Endothelial cell of umbilical vein (primary cell): ENCODE results near the gene NTN4. TPM values are rescaled to one million over a fixed set of nuclear protein-coding genes. Genes with fewer than 3 reads are reported as not detected.
"Not testable (repeated sequence)": the region's sequence is repeated elsewhere in the genome, so short reads cannot be mapped to it uniquely, and the experiment has no call there.

Source experiments
- BruUV-seq: library from RNA; stranded (reverse); fragments of 400-500 nt; replicated peaks from 2 replicates; lab custom pipeline; 2021; lab: Mats Ljungman, UMichigan
- CTCF ChIA-PET: fragments of 300-600, 350-600 bp; sonication (Branson Sonifier 250); formaldehyde crosslinking; loops from one replicate; lab custom pipeline; 2021; ENCODE audit warnings: antibody characterized with exemption, inconsistent platforms; lab: Charles Lee
- POLR2A ChIA-PET: fragments of 300-600, 350-600 bp; sonication (Branson Sonifier 250); formaldehyde crosslinking; loops from one replicate; lab custom pipeline; 2021; ENCODE audit warnings: antibody characterized with exemption, inconsistent platforms; lab: Charles Lee
- DNase-seq: peaks from one replicate; pipeline ENCODE4 v3.0.0-alpha.2; 2011; ENCODE audit warnings: low read depth, low spot score
- FAIRE-seq: peaks from 2 replicates; lab custom pipeline; 2011; peaks lifted over from hg19 to GRCh38; lab: Jason Lieb, UNC
- H2AFZ ChIP-seq: 2 replicates; pipeline ENCODE4 v1.6.0; 2012; ENCODE audit warnings: low read depth, low read length, control low read depth, inconsistent platforms
- H3K27ac ChIP-seq: 2 replicates; pipeline ENCODE4 v1.5.1; 2011; ENCODE audit warnings: low read depth, mild to moderate bottlenecking, control low read depth, low read length, moderate library complexity; ENCODE audit not compliant: insufficient read depth
- H3K27me3 ChIP-seq, 2 experiments: 2 replicates each; pipeline versions ENCODE4 v1.6.0 to v1.6.1; 2011; ENCODE audit warnings: low read length in 2 of 2, mixed read lengths in 1 of 2; ENCODE audit not compliant: control insufficient read depth in 2 of 2, insufficient read depth in 2 of 2
- H3K36me3 ChIP-seq, 2 experiments: 2 replicates in 1 of 2; 3 replicates in 1 of 2; pipeline ENCODE4 v1.5.1; 2011; ENCODE audit warnings: low read length in 2 of 2, mild to moderate bottlenecking in 1 of 2, moderate library complexity in 1 of 2; ENCODE audit not compliant: control insufficient read depth in 2 of 2, insufficient read depth in 2 of 2; ENCODE audit errors: extremely low read depth in 1 of 2
- H3K4me1 ChIP-seq: 3 replicates; pipeline ENCODE4 v1.5.1; 2011; ENCODE audit warnings: mild to moderate bottlenecking, low read length; ENCODE audit not compliant: control insufficient read depth, insufficient read depth; ENCODE audit errors: extremely low read depth
- H3K4me2 ChIP-seq: 2 replicates; pipeline ENCODE4 v1.6.1; 2011; ENCODE audit warnings: low read length, control low read depth, mixed read lengths; ENCODE audit not compliant: insufficient read depth
- H3K4me3 ChIP-seq, 3 experiments: fragments of 200-600 bp in 1 of 3; sonication (generic), shearing (Covaris generic) in 1 of 3; replicated peaks in 1 of 3; 2 replicates each; pipeline ENCODE4 v1.5.1; 2011 to 2016; ENCODE audit warnings: control low read depth in 3 of 3, low read length in 3 of 3, mild to moderate bottlenecking in 2 of 3, inconsistent platforms in 1 of 3, low read depth in 1 of 3, moderate library complexity in 1 of 3; ENCODE audit not compliant: insufficient read depth in 1 of 3
- H3K79me2 ChIP-seq: 2 replicates; pipeline ENCODE4 v1.6.0; 2012; ENCODE audit warnings: low read length, inconsistent platforms; ENCODE audit not compliant: control insufficient read depth, insufficient read depth
- H3K9ac ChIP-seq: replicated peaks from 2 replicates; pipeline ENCODE3; 2011; ENCODE audit warnings: low read length, control low read depth; ENCODE audit not compliant: insufficient read depth; ENCODE audit errors: extremely low read depth
- H3K9me1 ChIP-seq: replicated peaks from 3 replicates; pipeline ENCODE4 v1.6.0; 2011; ENCODE audit warnings: mild to moderate bottlenecking, low read length; ENCODE audit not compliant: control insufficient read depth, insufficient read depth; ENCODE audit errors: extremely low read depth
- H3K9me3 ChIP-seq: replicated peaks from 2 replicates; pipeline ENCODE4 v1.5.1; 2012; ENCODE audit warnings: low read length, inconsistent platforms; ENCODE audit not compliant: control insufficient read depth, insufficient read depth
- H4K20me1 ChIP-seq: replicated peaks from 2 replicates; pipeline ENCODE3; 2011; ENCODE audit warnings: mild to moderate bottlenecking, low read length; ENCODE audit not compliant: control insufficient read depth, insufficient read depth; ENCODE audit errors: extremely low read depth
- MYC ChIP-seq: IDR thresholded peaks from one replicate; pipeline ENCODE4 v1.6.1; 2011; ENCODE audit warnings: mild to moderate bottlenecking, low read depth, low read length
- POLR2A ChIP-seq: IDR thresholded peaks from 2 replicates; pipeline ENCODE4 v1.6.1; 2012; ENCODE audit warnings: low read depth, mild to moderate bottlenecking, control low read depth, low read length
- dilution Hi-C: fragments of 300-500 bp; cut with MboI; formaldehyde crosslinking; loops from one replicate; pipeline ENCODE4 v1.15.0; 2019; ENCODE audit warnings: low sequenced_read_pairs; ENCODE audit not compliant: extremely low pct_ligation_motif_present
- intact Hi-C: fragments of 100-400 bp; cut with micrococcal nuclease; formaldehyde crosslinking; loops from one replicate; pipeline ENCODE4 v1.10.0; 2022
- polyA plus RNA-seq, 4 experiments: library from polyadenylated mRNA; depleted of rRNA in 3 of 4; stranded (reverse) in 3 of 4; unstranded in 1 of 4; fragments of >200 nt; gene quantifications; 2 replicates each; pipeline versions ENCODE4 v1.2.1 to v1.2.3, GENCODE V29; 2011 to 2012; ENCODE audit warnings: missing spikeins in 1 of 4
- total RNA-seq: library from RNA; stranded (reverse); gene quantifications from 2 replicates; pipeline ENCODE4 v1.2.3, GENCODE V29; 2021
- TF ChIP-seq, protein P1 (sequence below), 2 donors: IDR thresholded peaks; 1 replicate in 1 of 2; 2 replicates in 1 of 2; pipeline ENCODE4 v1.5.1; 2011; ENCODE audit warnings: low read length in 2 of 2, mild to moderate bottlenecking in 2 of 2, moderate library complexity in 2 of 2, control low read depth in 1 of 2, inconsistent platforms in 1 of 2, low read depth in 1 of 2; ENCODE audit not compliant: insufficient read depth in 1 of 2; ENCODE audit errors: extremely low read depth in 1 of 2

The NTN4 gene
- total and polyA plus RNA-seq, 2 donors (not counting 3 experiments of a cell fraction or from before 2014, with no cell fraction given) = 120 to 317 TPM

DNA sequence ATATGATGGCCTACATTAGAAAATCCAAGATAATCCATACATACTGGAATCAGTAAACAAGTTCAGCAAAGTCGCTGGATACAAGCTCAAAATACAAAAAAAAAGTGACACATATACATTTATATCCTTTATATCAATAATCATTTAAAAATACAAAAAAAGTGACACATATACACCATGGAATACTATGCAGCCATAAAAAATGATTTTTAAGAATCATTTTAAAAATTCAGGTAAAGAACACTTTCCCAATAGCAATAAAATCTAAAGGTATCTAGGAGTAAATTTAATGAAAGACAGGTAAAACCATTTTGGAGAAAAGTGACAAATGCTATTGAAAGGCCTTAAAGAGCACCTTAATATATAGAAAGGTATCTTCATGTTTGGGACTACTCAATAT lies 111.9 kb downstream of the NTN4 start:
- TF ChIP-seq MYC = no peak
- no peak for TF ChIP-seq POLR2A
- TF ChIP-seq, protein P1, sequence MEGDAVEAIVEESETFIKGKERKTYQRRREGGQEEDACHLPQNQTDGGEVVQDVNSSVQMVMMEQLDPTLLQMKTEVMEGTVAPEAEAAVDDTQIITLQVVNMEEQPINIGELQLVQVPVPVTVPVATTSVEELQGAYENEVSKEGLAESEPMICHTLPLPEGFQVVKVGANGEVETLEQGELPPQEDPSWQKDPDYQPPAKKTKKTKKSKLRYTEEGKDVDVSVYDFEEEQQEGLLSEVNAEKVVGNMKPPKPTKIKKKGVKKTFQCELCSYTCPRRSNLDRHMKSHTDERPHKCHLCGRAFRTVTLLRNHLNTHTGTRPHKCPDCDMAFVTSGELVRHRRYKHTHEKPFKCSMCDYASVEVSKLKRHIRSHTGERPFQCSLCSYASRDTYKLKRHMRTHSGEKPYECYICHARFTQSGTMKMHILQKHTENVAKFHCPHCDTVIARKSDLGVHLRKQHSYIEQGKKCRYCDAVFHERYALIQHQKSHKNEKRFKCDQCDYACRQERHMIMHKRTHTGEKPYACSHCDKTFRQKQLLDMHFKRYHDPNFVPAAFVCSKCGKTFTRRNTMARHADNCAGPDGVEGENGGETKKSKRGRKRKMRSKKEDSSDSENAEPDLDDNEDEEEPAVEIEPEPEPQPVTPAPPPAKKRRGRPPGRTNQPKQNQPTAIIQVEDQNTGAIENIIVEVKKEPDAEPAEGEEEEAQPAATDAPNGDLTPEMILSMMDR (IDR thresholded peaks at IDR 0.05; ENCODE audit: extremely low read depth in 1 of 2, insufficient read depth in 1 of 2, low read depth in 1 of 2, low read length in 2 of 2) = no peak
- peaks cover 4% of the 10 kb centered on the region for H3K4me1 ChIP-seq
- no peaks in the 10 kb centered on the region for H3K9me1 ChIP-seq
- CTCF ChIA-PET = no interaction called here
- no peak overlapping the region for H3K9ac ChIP-seq
- H3K36me3 ChIP-seq = peaks cover 0 to 16% of the 10 kb centered on the region in 2 experiments
- intact Hi-C loops (no loop called here), dilution Hi-C loops (no loop called here)
- H3K27me3 ChIP-seq = no peaks in the 10 kb centered on the region
- no peak overlapping the region for H3K4me3 ChIP-seq
- no peaks in the 10 kb centered on the region for H3K9me3 ChIP-seq
- FAIRE-seq (no peak), DNase-seq (no peak)
- POLR2A ChIA-PET = no interaction called here
- no peak overlapping the region for H2AFZ ChIP-seq
- no peaks in the 10 kb centered on the region for H4K20me1 ChIP-seq
- no TSS peak for BruUV-seq
- no peak overlapping the region for H3K4me2 ChIP-seq
- no peak overlapping the region for H3K27ac ChIP-seq
- H3K79me2 ChIP-seq = no peaks in the 10 kb centered on the region

DNA sequence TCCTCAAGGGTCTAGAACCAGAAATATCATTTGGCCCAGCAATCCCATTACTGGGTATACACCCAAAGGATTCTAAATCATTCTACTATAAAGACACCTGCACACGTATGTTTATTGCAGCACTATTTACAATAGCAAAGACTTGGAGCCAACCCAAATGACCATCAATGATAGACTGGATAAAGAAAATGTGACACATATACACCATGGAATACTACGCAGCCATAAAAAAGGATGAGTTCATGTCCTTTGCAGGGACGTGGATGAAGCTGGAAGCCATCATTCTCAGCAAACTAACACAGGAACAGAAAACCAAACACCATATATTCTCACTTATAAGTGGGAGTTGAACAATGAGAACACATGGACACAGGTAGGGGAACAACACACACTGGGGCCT lies 112.8 kb downstream of the NTN4 start:
- H3K27me3 ChIP-seq, H3K79me2 ChIP-seq, H3K27ac ChIP-seq, H3K9ac ChIP-seq, H4K20me1 ChIP-seq, dilution Hi-C loops, H3K9me3 ChIP-seq, H3K4me3 ChIP-seq, H3K4me1 ChIP-seq, POLR2A ChIA-PET, H3K4me2 ChIP-seq, H3K9me1 ChIP-seq, H2AFZ ChIP-seq, DNase-seq, intact Hi-C loops, CTCF ChIA-PET, FAIRE-seq, BruUV-seq: not testable (repeated sequence)
- H3K36me3 ChIP-seq = peaks cover 0 to 17% of the 10 kb centered on the region in 2 experiments
